Nephron (organoid): ENCODE results near the gene FOXO3.

Source experiments
- H3K27ac Mint-ChIP-seq, 3 experiments: 2 replicates each; pipeline ENCODE4 v1.8.0; 2020; ENCODE audit warnings: mixed read lengths in 3 of 3, mild to moderate bottlenecking in 2 of 3, moderate library complexity in 1 of 3
- H3K27me3 Mint-ChIP-seq: 2 replicates; pipeline ENCODE4 v1.8.0; 2021; ENCODE audit warnings: low read depth, mild to moderate bottlenecking, moderate library complexity, mixed read lengths
- H3K36me3 Mint-ChIP-seq: 2 replicates; pipeline ENCODE4 v1.8.0; 2020; ENCODE audit warnings: low read depth, mixed read lengths
- H3K4me1 Mint-ChIP-seq: 2 replicates; pipeline ENCODE4 v1.8.0; 2020; ENCODE audit warnings: mixed read lengths
- H3K4me3 Mint-ChIP-seq, 3 experiments: 2 replicates each; pipeline ENCODE4 v1.8.0; 2020; ENCODE audit warnings: mild to moderate bottlenecking in 3 of 3, mixed read lengths in 3 of 3, moderate library complexity in 2 of 3
- H3K9me3 Mint-ChIP-seq: 2 replicates; pipeline ENCODE4 v1.8.0; 2020; ENCODE audit warnings: mixed read lengths
- TF ChIP-seq, protein P1 (sequence below), 3 experiments: fragments of 200-600 bp; sonication (generic); IDR thresholded peaks; one replicate each; pipeline ENCODE4 v1.5.0; 2021; ENCODE audit warnings: antibody characterized with exemption in 3 of 3; ENCODE audit not compliant: unreplicated experiment in 3 of 3

Gene FOXO3

DNA sequence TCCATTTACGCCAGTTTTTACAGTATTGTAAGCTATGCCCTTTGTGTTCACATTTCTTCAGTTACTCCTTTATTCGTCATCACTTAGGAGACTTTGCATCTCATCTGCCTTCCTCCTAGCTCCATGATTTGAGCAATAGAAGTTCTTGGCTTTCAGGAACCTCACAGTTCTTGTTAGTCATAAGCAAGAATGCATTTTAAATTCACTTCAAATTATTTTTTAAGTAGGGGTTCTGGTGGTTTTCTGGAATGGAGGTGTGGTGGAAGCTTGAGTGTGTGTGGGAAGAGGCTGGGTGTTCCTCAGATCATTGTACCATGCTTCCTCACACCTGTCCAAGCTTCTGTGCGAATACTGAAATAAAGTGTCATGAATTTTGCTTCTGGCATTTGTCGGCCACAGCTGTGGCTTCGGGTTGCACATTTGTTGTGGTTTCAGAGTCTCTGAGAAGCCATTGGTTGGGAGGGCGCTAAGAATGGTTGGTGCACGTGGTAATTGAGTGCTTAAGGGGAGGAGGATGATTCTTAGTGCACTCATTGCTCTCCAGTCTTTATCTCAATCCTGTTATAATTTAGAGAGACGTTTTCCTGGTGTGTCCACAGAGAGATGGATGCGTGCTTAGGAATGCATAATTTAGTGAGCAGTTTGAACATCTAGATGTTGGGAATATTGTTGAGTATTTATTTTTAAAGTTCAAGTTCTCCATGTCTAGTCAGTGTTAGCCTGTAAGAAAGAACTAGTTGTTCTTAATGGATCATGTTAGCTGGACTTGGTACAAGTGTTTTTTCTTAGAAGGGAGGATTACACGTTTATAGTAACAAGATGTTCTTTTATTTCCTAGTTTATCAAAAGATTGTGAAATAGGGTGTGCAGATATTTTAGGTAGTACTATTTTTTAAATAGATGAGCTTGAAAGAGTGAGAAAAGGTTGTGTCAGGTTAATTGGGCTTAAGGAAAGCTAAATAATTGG is 31.9 kb downstream of the FOXO3 start:
- TF ChIP-seq, protein P1, sequence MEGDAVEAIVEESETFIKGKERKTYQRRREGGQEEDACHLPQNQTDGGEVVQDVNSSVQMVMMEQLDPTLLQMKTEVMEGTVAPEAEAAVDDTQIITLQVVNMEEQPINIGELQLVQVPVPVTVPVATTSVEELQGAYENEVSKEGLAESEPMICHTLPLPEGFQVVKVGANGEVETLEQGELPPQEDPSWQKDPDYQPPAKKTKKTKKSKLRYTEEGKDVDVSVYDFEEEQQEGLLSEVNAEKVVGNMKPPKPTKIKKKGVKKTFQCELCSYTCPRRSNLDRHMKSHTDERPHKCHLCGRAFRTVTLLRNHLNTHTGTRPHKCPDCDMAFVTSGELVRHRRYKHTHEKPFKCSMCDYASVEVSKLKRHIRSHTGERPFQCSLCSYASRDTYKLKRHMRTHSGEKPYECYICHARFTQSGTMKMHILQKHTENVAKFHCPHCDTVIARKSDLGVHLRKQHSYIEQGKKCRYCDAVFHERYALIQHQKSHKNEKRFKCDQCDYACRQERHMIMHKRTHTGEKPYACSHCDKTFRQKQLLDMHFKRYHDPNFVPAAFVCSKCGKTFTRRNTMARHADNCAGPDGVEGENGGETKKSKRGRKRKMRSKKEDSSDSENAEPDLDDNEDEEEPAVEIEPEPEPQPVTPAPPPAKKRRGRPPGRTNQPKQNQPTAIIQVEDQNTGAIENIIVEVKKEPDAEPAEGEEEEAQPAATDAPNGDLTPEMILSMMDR (IDR thresholded peaks at IDR 0.05; ENCODE audit: unreplicated experiment in 3 of 3) = no peak
- Mint-ChIP-seq H3K4me1 (peaks cover 94% of the 10 kb centered on the region), H3K27me3 (no peaks in the 10 kb centered on the region), H3K27ac (peak overlapping the region; percentile 78 to 89 (median 87)), H3K9me3 (no peaks in the 10 kb centered on the region), H3K4me3 (peak overlapping the region in 2 of 3 experiments; percentile 30 to 63), H3K36me3 (peaks cover 3% of the 10 kb centered on the region)

GRCh38 chr6:108594151-108594550 is 33.4 kb downstream of the FOXO3 start:
- no peaks in the 10 kb centered on the region for H3K27me3 Mint-ChIP-seq
- H3K4me1 Mint-ChIP-seq = peaks cover 93% of the 10 kb centered on the region
- H3K36me3 Mint-ChIP-seq = peaks cover 3% of the 10 kb centered on the region
- no peak overlapping the region for H3K4me3 Mint-ChIP-seq
- TF ChIP-seq, protein P1 (IDR thresholded peaks at IDR 0.05; ENCODE audit: unreplicated experiment in 3 of 3) = no peak
- H3K9me3 Mint-ChIP-seq = no peaks in the 10 kb centered on the region
- peak overlapping the region in 2 of 3 experiments; percentile 6 to 36 for H3K27ac Mint-ChIP-seq

DNA sequence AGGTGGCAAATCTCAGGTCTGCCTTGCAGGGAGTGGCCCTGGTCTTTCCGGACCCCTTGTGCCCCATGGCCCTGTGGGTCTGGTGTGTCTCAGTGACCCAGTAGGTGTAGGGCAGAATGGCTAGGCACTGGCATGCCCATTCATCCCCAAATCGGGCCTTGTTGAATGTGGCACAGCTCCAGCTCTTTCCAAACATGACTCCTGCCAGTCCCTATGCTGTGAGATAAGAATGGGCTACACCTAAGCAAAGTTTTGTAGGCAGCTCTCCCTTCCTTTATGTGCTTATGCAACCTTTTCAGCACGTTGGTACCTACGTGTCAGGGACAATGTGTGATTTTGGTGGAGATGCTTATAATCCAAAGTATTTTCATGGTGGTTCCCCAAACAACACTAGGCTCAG is 33.9 kb downstream of the FOXO3 start:
- H3K4me1 Mint-ChIP-seq = peaks cover 93% of the 10 kb centered on the region
- TF ChIP-seq, protein P1 (IDR thresholded peaks at IDR 0.05; ENCODE audit: unreplicated experiment in 3 of 3) = no peak

DNA sequence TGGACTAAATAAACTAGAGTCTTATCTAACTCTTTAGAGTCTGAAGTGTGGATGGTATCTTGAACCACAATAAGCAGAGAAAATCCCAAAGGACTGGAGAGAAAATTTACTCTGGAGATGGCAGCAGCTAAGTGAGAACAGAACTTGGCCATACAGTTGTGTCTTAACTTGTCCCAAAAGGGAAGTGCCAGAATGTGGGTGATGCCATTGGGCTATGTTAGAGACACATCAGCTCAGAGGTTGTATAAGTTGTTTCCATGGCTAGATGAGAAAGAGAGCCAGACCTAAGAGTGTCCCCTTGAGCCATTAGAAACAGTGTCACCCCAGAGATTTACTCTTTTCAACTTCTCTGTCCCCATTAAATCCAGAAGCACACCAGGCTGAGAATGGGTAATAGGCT is 36.2 kb downstream of the FOXO3 start:
- no peak overlapping the region for H3K4me3 Mint-ChIP-seq
- TF ChIP-seq, protein P1 (IDR thresholded peaks at IDR 0.05; ENCODE audit: unreplicated experiment in 3 of 3) = no peak
- H3K9me3 Mint-ChIP-seq = no peaks in the 10 kb centered on the region
- H3K27me3 Mint-ChIP-seq = no peaks in the 10 kb centered on the region
- peaks cover 6% of the 10 kb centered on the region for H3K36me3 Mint-ChIP-seq
- H3K27ac Mint-ChIP-seq = peak overlapping the region; percentile 22 to 70 (median 30)
- H3K4me1 Mint-ChIP-seq = peaks cover 77% of the 10 kb centered on the region

More for the DNA sequence above, 33.9 kb downstream of the FOXO3 start:
- Mint-ChIP-seq H3K27me3 (no peaks in the 10 kb centered on the region), H3K36me3 (peaks cover 3% of the 10 kb centered on the region), H3K4me3 (no peak overlapping the region), H3K27ac (peak overlapping the region in 2 of 3 experiments; percentile 36 to 39), H3K9me3 (no peaks in the 10 kb centered on the region)

DNA sequence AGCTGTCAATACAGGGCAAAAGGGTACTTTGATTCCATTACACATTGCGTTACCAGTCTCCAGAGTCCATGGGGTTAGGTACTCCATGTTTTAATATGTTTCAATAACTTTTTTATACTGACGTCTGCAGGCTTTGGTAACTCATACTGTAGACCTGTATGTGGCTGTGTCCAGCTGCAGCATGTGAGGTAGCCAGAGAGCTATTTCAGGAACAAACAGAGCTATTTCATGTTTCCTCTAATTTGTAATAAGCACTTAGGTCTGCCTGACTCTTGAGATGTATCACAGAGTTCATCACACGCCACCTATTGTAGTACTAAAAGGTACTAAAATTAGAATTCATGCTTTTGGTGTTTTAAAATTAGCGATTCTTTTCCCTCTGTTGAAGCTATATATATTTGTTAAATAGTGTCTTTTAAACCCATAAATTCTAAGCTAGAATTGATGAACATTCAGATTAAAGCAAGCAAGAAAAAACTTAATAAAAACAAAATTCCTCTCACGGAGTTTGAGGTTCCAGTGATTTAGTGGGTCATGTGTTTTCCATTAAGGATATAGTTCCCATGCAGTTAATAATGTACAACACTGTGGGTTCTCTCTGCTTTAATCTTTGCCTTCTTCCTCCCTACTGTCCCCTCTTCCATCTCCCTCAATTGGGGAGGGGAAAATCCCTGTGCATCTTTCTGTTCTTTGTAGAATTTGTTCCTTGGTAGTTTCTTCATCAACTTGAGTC is 37.0 kb downstream of the FOXO3 start:
- peak overlapping the region in 1 of 3 experiments; percentile 9 for H3K4me3 Mint-ChIP-seq
- H3K9me3 Mint-ChIP-seq = no peaks in the 10 kb centered on the region
- H3K27ac Mint-ChIP-seq = peak overlapping the region; percentile 49 to 72 (median 65)
- TF ChIP-seq, protein P1 (IDR thresholded peaks at IDR 0.05; ENCODE audit: unreplicated experiment in 3 of 3) = no peak
- peaks cover 6% of the 10 kb centered on the region for H3K36me3 Mint-ChIP-seq
- H3K27me3 Mint-ChIP-seq = no peaks in the 10 kb centered on the region
- peaks cover 77% of the 10 kb centered on the region for H3K4me1 Mint-ChIP-seq
